HG03139 (cell line): Measurements from ENCODE around the gene AOAH.
"Not testable (repeated sequence)": the region's sequence is repeated elsewhere in the genome, so short reads cannot be mapped to it uniquely, and the experiment has no call there.

Experiments used
- ATAC-seq: cut with Tn5 transposase; IDR thresholded peaks from one replicate; pipeline ENCODE4 v1.9.1; 2021; ENCODE audit not compliant: unreplicated experiment

Gene AOAH

DNA sequence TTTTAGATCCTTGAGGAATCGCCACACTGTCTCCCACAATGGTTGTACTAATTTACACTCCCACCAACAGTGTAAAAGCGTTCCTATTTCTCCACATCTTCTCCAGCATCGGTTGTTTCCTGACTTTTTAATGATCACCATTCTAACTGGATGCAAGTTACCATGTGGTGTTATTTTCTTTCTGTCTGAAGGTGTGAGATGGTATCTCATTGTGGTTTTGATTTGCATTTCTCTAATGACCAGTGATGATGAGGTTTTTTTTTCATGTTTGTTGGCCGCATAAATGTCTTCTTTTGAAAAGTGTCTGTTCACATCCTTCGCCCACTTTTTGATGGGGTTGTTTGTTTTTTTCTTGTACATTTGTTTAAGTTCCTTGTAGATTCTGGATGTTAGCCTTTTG, 20.4 kb downstream of the AOAH start:
- ATAC-seq = not testable (repeated sequence)

DNA sequence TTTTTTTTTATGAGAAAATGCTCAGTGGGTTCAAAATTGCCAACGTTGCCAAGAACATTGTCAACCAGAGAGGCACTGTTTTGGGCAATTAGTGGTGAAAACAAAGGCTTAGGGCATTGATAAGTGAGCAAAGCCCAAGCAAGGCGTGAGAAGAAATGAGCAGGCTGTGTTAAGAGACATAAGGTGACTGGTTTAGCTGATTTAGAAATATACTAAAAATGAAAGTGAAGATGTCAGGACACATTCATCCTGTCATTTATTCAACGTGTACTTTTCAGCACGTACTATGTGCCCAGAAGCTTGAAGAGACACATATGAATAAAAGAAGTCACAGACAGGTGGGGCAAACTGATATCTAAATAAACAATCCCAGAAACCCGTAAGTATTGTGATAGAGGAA, 31.8 kb downstream of the AOAH start:
- ATAC-seq = no peak

DNA sequence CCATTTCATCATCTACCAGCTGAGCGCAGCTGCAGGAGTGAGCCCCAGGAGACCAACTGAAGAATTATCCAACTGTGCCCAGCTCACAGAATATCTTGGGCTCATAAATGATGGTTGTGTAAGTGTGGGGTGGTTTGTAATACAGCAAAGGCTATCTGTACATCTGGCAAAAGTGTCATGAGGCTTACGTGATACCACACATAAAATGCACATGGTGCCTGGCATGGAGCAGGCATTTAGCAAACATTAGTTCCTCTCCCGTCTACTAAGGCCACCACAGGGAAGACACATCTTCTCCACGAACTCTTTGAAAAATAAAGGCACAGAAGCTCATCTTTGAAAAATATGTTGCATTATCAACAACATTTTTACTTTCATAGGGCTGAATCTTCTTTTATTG, 32.3 kb downstream of the AOAH start:
- no peak for ATAC-seq

DNA sequence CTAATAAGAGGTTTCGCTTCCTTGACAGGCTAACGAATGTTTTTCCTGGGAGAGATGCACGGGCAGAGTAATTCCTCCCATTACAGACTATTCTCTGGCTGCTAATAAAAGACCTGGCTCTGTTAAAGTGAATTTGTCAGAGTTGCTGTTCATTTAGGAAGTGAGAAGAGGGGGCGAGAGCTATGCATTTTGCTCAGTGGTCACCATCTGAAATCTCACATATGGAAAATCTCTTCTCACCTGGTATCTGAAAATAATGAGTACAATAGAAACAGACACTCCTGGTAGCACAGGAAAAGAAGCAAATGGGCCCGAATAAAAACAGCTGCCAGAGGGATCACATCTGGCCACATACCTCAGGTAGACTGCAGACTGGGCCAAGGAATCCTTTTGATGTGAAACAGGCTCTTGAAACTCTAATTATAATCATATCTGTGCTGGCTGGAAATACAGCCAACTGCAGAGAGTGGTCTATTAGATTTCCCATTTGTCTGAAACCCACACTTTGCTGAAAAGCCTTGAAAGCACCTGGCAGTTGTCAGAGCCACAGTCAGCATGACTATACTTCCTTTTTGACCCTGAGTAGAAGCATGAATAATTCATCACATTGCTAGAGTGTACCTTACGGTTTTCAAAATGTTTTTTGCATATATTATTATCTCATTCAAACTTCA, 33.6 kb downstream of the AOAH start:
- ATAC-seq = no peak

DNA sequence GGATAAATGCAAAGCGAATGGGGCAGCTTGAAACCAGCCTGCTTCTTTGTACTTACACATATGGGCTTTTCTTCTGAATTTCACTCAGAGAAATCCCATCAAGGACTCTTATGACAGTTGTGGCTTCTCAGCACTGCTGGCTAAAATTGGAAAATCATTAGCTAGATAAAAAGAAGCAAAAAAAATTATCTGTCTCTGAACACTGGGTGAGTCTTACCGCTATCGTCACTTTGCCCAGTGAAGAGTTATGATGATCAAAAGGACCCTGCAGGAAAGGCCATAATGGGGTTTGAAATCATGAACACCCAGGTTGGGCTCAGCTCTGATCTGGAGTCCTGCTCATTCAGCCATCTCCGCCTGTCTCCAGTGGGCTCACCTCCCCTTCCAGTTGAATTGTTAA, 34.3 kb downstream of the AOAH start:
- ATAC-seq = no peak

DNA sequence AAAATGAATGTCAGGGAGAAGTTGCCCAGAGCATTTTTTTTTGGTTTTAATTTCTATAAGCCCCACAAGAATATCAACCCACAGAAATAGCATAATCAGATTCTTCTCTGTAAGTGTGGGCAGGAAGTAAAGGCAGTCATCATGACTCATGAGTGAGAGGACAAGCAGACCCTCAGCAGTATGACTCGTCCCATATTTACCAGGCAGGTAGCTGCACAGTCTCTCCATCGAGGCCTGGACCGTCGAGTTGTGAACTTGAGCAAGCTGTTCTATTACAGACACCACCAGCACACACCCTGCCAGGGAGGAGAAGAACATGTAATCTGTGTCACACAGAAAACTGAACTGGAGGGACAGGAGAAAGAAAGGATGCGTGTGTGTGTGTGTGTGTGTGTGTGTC, 37.8 kb downstream of the AOAH start:
- no peak for ATAC-seq

DNA sequence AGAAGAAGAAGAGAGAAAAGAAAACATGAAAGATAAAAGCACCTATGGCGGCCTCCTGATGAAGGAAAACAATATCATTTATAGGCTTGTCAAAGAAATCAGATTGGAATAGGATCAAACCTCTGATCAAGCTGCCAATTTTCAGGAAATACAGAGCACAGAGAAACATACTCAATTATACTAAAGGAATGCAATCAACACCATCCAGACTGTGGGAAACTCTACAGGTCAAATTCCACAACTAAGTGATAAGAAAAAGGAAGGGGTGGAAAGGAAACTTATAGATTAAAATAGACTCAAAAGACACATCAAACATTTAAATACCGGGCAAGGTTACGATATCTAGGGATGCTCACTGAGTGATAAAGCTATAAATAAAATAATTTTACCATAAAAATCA, 39.3 kb downstream of the AOAH start:
- ATAC-seq = no peak

DNA sequence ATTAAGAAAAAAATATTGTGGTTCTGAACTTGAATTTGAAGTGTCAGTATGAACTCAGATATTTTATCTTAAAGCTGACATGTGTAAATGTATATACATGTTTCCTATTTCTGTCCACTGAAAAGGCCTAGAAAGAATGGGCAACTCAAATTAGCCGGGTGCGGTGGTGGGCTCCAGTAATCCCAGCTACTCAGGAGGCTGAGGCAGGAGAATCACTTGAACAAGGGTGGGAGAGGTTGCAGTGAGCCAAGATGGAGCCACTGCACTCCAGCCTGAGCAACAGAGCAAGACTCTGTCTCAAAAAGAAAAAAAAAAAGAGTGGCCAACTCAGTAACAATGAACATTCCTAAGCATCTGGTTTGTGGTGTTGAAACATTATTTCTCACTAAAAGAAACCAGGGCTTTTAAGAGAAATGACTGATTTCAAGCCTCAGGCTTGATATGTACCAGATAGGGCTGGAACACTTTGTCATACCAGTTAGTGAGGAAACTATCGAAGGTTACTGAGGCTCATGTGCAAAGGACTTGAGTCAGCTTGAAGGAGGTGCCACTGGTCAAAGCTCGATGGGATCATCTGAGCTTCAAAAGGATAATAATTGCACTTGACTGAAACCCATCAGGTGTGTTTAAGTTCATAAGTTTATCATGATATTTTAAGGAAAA, 40.5 kb downstream of the AOAH start:
- ATAC-seq = no peak

DNA sequence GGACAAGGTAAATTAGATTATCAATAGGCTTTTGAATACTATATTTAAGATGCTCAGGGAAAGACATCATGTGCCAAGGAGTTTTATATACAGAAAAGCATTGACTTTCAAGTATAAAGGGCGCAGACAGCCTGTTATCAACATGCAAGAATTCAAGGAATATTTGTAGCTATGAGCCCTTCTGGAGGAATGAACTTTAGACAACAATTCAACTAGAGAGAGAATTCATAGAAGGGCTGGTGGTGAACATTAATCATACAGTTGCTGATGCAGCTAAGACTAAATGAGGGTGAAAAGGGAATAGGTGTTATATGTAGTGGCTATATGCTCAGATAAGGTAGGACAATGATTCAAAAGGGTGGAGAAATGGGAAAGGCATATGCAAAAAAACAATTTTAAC, 41.2 kb downstream of the AOAH start:
- no peak for ATAC-seq

DNA sequence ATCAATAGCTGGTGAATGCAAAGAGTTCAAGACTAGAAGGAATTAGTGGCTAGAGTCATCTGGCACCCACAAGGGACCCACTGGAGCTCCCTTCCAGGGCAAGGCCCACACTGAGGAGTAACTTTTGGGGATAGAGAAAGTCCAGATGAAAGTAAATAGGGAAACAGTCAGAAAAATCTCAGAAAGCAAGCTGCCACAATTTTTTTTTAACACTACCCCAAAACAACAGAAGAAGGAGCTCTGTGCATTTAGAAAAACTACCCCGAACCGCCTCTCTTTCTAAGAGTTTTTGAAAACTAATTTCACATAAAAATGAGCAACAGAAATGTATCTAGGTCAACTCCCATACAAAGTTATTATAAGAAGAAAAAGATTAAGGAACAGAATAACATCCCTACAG, 42.2 kb downstream of the AOAH start:
- ATAC-seq = no peak

DNA sequence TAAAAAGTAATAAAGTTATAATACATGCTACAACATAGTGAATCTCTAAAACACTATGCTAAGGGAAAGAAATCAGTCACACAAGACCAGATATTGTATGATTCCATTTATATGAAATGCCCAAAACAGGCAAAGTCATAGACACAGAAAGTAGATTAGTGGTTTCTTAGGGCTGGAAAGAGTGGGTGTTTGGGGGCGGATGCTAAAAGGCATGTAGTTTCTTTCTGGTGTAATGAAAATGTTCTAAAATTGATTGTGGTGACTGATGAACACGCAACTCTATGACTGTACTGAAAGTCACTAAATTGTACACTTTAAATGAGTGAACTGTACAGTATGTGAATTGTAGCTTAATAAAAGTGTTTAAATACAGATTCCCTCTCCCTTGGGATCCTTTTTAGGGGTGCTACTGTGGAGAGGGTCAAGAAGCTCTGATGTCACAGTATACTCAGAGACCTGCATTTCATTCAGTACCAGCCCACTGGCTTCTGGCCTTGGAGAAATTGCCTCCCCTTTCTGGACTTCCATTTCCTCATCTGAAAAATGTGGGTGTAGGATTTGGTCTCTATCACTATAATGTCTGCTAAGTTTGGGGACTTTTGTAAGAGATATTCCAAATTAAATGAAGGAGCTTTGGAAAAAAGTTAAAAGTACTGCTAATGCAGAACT, 46.4 kb downstream of the AOAH start:
- ATAC-seq = no peak

DNA sequence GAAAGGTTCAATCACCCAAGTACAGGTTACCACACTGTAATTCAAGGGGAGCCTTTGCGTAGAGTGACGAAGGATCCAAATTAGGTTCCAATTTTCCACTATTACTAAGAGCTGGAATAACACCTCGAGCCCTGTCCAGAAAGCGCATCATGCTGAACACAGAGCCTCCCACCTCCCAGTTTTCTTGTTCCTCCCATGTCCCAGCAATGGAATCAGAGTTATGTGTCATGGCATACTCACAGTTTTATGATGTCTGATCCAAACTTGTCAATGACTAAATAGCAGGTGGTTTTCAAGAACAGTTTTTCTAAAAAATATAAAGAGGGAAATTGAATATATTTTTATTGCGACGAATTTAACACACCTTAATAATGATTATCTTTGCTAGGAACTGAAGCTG, 50.6 kb downstream of the AOAH start:
- ATAC-seq = no peak

DNA sequence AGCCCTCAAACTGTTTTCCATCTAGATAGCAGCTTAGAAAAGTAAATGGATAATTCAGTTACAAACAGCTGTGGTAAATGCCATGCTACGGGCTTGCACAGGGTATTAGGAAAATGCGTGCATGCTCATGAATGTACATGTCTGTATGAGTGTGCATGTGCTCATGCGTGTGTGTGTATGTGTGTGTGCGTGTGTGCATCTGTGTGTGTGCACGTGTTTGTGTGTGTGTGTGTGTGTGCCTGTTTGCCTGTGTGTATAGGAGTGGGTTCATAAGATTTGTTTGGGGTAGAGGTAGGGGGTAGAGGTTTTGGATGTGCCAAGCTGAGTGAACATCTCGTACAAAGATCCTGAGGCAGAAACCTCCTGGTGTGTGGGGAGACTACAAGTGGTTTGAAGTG, 52.9 kb downstream of the AOAH start:
- ATAC-seq = no peak

DNA sequence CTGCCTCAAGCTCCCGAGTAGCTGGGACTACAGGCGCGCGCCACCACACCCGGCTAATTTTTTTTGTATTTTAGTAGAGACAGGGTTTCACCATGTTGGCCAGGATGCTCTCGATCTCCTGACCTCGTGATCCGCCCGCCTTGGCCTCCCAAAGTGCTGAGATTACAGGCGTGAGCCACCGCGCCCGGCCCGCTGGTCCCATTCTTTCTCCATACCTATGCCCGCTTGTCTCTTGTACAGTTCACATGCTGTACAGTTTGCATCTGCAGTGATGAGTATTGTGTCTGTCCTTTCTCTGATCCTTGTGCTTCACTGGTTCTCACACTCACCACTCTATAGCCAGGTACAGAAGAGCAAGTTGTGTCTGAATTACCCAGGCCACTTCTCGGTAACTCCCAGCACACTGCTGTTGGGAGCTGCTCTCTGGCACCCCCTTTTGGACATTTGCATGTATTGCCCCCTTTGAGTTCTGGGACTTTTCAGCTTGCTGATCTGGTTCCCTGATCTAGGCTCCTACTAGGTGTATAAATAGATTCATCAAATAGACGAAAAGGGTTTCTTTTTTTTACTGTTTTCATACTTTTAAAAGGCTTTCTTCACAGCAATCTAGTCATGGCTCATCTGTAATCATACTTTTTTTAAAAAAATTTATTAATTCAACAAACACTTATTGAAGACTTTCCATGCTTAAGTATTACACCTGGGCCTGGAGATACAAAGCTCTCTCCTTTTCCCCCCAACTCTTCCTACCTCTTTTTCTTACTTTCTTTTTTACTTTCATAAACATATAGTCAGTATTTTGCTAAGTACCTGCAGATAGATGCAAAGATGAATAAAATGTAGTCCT, 53.5 kb downstream of the AOAH start:
- peak; percentile 75 for ATAC-seq

DNA sequence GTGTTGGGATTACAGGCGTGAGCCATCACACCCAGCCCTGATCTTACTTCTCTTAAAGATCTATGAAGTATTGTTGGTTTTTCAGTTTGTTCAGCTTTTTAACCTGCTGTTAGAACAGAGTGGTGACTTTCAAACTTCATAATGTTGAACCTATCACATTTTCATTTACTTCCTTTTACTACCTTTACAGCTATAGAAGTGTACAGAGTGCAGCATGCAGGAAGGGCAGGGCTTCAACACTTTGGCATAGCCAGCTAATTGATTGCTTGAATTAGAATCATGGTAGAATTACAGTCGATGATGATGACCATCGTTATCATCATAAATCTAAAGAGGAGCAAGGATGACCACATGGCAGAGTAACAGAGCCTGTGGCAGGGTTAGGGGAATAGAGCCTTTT, 55.5 kb downstream of the AOAH start:
- no peak for ATAC-seq

DNA sequence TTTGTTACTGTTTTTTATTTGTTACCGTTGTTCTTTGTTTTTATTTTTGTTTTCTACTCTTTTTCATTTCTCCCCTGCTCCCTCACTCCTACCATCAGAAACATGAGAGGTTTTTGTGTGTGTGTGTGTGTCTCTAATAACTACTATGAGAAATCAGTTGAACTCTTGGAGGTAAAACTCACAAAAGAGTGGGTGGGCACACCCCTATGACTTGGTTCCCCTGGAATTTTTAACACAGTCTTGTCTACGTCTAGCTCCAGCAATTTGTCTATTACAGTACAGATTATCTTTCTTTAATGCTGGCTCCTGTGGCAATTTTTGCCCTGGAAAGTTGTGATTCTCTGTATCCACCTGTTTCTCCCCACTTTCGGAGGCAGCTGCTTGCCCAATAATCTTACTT, 56.2 kb downstream of the AOAH start:
- ATAC-seq = no peak

DNA sequence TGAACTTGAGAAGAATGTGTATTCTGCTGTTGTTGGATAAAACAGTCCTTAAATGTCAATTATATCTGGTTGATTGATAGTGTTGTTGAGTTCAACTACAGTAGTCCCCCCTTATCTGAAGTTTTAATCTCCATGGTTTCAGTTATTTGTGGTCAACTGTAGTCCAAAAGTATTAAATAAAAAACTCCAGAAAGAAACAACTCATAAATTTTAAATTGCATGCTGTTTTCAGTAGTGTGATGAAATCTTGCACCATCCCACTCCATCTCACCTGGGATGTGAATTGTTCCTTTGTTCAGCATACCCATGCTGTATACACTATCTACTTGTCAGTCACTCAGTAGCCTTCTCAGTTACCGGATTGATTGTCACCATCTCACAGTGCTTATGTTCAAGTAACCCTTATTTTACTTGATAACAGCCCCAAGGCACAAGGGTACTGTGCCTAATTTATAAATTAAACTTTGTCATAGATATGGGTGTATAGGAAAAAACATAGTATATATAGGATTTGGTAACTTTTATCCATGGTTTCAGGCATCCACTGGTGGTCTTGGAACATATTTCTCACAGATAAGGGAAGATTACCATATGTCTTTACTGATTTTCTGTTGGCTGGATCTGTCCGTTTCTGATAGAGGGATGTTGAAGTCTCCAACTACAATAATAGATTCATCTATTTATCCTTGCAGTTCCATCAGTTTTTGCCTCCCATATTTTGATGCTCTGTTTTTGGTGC, 57.1 kb downstream of the AOAH start:
- no peak for ATAC-seq

DNA sequence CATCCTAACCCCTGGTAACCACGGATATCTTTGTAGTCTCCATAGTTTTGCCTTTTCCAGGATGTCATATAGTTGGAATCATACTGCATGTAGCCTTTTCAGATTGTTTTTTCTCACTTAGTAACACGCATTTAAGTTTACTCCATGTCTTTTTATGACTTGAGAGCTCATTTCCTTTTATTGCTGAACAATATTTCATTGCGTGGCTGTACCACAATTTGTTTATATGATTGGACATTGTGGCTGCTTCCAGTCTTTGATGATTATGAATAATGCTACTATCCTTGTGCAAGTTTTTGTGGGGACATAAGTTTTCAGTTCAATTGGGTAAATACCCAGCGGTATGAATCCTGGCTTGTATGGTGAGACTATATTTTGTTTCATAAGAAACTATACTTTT, 60.8 kb downstream of the AOAH start:
- ATAC-seq = no peak

DNA sequence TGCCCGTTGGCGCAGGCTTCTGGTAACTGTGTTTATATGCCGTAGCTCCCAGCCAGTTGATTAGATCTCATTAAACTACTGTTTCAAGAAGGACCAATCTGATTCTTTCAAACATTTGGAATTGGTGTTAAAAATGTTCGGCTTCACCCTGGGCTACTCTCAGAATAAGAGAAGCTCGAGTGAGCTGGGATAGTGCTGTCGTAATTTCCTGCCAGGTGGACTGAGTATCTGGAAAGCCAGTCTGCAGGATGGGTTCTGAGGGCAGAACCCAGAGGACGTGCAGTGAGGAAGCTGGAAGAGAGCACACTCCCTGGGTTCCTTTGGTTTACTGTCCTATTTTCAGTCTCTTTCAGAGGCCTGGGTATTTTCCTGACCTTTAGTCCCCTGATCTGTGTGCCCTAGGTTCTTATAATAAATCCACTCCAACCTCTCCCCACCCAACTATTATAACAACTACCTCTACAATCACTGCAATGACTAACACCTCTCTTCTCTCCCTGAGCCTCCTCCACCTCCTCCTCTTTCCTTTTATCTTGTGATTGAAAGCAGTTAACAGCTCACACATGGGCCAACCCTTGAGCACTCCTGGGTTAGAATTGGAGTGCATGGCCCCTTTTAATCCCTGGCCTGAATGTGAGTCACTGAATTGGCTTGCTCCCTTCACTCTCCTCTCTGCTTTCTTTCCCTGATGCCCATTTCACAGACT, 63.0 kb downstream of the AOAH start:
- ATAC-seq = no peak

DNA sequence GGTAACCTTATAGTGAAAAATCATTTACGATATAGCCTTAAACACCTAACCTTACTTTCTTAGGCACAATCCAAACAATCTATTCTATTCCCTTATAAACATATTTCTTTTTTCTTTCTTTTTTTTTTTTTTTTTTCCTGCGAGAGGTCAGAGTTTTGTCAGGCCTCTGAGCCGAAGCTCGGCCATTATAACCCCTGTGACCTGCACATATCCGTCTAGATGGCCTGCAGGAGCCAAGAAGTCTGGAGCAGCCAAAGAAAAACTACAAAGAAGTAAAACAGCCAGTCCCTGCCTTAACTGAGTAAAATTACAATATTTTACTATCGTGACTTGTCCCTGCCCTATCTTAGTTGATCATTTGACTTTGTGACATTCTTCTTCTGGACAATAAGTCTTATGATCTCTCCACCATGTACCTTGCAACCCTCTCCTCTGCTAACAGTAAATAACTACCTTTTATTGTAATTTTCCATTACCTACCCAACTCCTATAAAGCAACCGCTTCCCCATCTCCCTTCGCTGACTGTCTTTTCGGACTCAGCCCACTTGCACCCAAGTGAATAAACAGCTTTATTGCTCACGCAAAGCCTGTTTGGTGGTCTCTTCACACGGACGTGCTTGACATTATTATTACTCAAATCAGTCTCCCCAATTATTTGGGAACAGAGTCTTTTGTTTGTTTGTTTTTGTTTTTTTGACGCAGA, 64.5 kb downstream of the AOAH start:
- no peak for ATAC-seq
